NCI-H460 (cell line): ENCODE measurements around the gene WRAP53. TPM values are rescaled to one million over a fixed set of nuclear protein-coding genes. Genes with fewer than 3 reads are reported as not detected.

Experiments used
- DNase-seq: peaks from one replicate; pipeline ENCODE4 v3.0.0-alpha.2; 2016; ENCODE audit warnings: low read depth; ENCODE audit errors: extremely low read depth
- total RNA-seq: library from RNA; depleted of rRNA; stranded (reverse); fragments of >200 nt; shearing (Covaris generic); gene quantifications from 2 replicates; pipeline ENCODE4 v1.2.3, GENCODE V29; 2014

Gene WRAP53
- total RNA-seq, 1 experiment from 2014 or later, result 16.1 TPM

DNA sequence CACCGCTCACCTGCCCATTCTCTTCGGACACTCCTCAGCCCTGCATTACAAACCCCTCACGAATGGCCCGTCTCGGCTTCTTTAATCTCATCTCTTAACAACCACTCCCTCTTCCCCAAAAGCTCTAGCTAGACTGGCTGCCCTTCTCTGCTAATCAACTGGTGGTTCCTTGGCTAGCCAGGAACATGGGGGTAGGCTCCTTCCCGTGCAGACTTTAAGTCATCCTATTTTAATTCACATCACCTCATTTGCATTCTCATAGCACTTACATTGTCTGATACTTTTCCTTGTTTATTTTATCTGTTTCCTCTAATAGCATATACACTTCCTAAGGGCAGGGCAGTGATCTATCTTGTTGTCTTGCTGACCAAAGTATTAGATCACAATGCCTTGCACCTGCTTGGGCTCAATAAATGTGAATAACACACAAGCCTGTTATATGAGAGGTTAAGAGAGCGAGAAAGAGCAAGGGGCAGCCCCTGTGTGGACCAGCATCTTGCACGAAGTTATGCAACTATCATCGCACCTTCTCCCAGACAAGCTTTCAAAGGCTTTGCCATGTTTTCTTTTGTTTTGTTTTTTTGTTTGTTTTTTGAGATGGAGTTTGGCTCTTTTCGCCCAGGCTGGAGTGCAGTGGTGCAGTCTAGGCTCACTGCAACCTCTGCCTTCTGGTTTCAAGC, 10.7 kb upstream of the WRAP53 start:
- no peak for DNase-seq

DNA sequence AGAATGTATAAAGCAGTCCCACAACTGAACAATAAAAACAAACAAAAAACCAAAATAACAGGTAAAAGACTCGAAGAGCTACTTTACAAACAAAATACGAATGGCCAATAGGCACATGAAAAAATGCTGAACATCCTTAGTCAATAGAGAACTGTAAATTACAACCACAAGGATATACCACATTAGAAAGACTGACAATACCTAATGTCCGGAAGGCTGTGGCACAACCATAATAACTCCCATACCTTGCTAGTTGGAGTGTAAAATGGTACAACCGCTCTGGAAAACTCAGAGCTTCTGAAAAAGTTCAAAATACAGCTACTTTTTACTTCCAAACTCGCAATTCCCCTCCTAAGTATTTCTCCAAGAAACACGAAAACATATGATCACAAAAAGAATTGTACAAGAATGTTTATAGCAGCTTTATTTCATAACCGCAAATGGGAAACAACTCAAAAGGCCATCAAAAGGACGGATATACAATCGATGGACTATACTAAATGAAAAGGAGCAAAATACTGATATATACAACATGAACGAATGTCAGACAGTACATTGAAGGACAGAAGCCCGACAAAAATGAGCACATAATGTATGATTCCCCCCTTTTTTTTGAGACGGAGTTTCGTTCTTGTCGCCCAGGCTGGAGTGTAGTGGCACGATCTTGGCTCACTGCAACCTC, 3.3 kb upstream of the WRAP53 start:
- DNase-seq, result no peak

DNA sequence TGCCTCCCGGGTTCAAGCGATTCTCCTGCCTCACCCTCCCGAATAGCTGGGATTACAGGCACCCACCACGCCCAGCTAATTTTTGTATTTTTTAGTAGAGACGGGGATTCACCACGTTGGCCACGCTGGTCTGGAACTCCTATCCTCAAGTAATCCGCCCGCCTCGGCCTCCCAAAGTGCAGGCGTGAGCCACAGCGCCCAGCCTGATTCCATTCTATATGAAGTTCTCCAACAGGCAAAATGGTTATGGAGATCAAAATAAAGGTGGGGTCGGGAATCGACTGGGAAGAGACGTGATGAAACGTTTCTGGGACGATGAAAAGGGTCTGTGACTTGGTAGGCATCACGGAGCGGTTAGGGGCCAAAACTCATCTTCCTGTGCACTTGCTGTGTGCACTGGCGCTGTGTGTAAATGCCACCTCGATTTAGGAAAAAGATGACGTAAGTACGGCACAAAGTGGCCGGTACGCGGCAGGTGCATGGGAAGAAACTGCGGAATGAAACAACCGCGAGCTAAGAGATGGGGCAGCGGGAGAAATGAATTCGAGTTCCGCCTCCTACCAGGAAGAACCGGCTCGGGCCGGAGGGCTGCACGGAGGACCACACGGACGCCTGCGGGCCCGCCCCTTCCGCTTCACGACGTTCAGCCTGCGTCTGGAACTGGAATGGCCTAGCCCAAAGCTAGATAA, 2.6 kb upstream of the WRAP53 start:
- DNase-seq, result peak; percentile 87

DNA sequence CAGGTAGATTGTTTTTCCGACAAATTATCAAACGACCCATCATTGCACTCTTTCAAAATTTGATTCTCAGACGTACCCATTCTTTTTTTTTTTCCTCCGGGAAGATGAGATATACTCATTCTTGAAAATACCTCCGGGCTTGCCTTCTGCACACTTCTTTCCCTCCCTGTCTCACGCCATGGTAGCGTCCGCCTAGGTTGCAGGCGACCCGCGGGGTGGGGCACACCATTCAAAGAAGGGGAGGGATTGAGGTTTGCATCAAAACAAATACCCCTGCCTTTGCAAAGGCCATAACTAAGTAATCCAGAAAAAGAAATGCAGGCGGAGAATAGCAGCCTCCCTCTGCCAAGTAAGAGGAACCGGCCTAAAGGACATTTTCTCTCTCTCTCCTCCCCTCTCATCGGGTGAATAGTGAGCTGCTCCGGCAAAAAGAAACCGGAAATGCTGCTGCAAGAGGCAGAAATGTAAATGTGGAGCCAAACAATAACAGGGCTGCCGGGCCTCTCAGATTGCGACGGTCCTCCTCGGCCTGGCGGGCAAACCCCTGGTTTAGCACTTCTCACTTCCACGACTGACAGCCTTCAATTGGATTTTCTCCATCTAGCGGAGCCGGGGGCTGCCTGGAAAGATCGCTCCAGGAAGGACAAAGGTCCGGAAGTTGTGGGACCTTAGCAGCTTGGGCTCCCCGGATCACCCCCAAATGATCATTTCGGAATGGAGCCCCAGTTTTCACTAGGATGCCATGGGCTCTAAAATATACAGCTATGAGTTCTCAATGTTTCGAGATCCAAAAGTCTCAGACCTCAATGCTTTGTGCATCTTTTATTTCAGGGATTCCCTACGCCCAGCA, 1.8 kb upstream of the WRAP53 start:
- peak; percentile 83 for DNase-seq

DNA sequence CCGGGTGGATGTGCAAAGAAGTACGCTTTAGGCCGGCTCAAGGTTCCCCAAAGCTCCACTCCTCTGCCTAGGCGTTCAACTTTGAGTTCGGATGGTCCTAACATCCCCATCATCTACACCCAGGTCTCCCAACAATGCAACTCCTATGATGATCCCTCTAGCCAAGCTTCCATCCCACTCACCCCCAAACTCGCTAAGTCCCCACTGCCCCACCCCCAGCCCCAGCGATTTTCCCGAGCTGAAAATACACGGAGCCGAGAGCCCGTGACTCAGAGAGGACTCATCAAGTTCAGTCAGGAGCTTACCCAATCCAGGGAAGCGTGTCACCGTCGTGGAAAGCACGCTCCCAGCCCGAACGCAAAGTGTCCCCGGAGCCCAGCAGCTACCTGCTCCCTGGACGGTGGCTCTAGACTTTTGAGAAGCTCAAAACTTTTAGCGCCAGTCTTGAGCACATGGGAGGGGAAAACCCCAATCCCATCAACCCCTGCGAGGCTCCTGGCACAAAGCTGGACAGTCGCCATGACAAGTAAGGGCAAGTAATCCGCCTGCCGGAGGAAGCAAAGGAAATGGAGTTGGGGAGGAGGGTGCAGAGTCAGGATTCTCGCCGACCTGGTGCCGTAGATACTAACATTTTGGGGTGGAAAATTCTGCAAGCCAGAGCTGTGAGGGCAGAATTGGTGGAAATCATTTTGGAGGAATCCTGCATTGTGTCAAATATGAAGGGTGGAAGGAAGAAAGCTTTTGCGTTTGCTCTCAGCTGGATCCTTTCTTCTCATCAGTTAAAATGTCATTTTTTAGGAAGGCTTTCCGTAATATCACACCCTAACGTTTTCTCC, 987 bp upstream of the WRAP53 start, which contains the start of gene TP53:
TP53 (minus strand) TSS at position 419 of the 836 bp plus-strand sequence. CDS start 10,896 bp downstream, outside the sequence.
- DNase-seq, result peak; percentile 94

DNA sequence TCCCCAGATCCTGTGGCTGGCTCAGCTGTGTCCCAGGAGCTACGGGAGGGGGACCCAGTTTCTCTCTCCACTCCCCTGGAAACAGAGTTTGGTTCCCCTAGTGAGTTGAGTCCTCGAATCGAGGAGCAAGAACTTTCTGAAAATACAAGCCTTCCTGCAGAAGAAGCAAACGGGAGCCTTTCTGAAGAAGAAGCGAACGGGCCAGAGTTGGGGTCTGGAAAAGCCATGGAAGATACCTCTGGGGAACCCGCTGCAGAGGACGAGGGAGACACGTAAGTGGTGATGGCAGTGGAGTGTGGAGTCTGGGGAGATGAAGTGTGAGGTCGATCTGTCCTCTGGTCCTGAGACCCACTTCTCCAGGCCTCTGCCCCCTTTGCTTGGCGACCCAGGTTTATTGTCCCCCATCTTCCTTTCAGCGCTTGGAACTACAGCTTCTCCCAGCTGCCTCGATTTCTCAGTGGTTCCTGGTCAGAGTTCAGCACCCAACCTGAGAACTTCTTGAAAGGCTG, 585 bp downstream of the WRAP53 start:
- no peak for DNase-seq

DNA sequence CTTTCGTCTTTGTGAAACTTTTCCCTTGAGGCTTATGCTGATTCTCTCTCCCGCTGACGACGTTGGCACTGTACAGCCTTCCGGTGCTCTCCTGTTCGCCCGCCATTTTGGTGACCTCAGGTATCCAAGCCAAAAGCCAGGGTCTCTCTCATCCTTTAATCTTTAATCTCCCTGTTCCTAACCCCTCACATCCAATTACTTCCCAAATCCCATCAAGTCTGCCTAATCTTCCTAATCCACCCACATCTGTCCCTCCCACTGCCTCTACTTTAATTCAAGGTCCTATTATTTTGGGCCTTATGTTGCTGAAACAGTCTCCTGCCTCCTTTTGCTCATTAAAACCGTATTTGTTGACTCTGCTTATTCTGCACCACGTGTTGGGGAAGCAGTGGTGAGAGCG, 7.3 kb downstream of the WRAP53 start:
- no peak for DNase-seq

DNA sequence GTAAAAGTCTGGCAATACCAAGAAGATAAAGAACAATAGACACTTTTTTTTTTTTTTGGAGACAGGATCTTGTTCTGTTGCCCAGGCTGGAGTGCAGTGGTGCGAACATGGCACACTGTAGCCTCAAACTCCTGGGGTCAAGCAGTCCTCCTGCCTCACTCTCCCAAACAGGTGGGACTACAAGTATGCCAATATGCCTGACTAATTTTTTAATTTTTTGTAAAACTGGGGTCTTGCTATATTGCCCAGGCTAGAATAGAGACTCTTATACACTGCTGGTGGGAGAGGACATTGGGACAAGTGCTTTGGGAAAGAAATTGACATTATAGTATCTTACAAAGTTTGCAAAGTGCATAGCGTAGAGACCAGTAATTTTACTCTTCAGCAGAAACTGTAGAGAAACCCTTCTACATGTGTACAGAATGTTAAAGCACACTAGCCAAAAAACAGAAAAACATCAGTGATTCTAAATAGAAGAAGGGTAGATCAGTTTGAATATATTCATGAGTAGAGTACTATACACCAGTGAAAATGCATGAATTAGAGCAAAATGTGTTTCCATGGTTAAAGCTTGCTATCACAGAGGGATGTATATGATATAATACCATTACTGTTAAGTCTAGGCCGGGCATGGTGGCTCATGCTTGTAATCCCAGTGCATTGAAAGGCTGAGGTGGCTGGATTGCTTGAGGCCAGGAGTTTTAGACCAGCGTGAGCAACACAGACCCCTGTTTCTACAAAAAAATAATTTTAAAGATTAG, 9.7 kb downstream of the WRAP53 start:
- no peak for DNase-seq

DNA sequence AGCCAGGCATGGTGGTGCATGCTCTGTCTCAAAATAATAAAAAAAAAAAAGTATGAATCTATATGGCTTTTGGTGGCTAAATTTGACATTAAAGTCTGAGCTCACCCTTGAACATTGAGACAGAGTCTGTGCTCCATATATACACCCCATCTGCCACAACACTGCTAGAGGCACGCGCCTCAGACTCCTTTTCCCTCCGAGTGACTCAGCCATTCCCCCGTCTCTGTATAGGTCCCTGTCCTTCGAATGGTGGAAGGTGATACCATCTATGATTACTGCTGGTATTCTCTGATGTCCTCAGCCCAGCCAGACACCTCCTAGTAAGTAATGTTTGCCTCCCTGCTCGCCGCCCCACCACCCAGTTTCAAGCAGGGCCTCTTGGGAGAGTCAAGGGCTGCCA, 12.2 kb downstream of the WRAP53 start:
- DNase-seq, result no peak

DNA sequence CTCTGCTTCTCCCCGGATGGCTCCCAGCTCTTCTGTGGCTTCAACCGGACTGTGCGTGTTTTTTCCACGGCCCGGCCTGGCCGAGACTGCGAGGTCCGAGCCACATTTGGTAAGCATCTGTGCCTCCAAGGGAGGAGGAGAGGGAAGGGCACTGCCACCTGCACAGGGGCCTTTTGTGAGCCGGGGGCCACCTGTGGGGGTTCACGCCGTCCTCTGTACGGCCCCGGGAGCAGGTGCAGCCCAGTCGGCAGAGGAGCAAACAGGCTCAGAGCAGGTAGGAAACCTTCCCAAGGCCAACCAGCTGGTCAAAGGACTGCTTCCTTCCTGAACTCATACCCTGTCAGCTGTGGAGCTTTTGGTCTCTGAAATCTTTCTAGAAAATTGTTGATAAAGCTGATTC, 13.4 kb downstream of the WRAP53 start:
- no peak for DNase-seq

DNA sequence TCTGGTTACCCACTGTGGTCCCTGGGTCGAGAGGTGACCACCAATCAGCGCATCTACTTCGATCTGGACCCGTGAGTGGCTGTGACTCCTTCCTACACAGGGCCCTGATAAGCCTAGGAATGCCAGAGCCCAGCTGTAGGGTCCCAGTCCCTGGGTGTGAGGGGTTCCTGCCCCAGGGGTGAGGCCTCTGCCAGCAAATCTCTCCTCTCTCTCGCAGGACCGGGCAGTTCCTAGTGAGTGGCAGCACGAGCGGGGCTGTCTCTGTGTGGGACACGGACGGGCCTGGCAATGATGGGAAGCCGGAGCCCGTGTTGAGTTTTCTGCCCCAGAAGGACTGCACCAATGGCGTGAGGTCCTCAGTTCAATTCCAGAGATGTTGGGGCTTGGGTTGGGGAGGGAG, 14.5 kb downstream of the WRAP53 start:
- DNase-seq, result no peak

DNA sequence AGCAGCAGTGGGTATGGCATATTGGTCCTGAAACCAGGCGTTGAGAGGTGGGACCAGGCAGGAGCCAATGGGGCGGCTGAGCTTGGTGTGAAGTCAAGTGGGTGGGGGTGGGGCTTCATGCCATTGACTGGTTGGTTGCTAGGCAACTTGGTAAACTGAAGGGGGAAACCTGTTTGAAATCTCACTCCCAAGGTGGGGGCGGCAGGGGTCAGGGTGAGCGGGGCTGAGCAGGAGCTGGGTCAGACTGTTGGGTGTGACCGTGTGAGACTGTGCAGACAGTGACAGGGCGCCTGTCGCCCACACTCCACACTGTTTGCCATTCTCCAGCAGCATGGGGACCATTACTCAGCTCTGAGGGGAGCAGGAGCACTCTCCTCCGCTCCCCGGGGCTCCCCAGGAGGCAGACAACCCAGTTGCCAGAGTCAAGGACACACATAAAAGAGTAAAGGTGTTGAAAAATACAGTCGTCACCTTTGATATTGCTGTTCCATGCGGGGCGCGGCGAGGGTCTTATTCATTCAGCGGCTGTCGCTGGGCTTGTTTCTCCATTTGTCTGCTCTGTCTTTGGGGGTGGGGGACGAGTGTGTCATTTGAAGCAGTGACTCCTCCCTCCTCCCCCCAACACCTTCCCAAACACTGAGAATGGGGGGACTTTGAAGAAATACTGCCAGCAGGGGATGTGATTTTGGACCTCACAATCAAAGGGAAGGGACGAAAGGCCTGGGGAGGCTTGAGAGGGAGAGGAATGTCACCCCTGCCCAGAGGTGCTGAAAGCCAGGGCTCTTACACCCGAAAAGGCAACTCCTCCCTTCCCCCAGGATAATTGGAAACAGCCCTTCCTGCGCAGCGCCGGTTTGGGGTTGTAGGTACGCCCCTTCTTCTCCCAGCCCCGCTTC, 15.6 kb downstream of the WRAP53 start:
- no peak for DNase-seq

DNA sequence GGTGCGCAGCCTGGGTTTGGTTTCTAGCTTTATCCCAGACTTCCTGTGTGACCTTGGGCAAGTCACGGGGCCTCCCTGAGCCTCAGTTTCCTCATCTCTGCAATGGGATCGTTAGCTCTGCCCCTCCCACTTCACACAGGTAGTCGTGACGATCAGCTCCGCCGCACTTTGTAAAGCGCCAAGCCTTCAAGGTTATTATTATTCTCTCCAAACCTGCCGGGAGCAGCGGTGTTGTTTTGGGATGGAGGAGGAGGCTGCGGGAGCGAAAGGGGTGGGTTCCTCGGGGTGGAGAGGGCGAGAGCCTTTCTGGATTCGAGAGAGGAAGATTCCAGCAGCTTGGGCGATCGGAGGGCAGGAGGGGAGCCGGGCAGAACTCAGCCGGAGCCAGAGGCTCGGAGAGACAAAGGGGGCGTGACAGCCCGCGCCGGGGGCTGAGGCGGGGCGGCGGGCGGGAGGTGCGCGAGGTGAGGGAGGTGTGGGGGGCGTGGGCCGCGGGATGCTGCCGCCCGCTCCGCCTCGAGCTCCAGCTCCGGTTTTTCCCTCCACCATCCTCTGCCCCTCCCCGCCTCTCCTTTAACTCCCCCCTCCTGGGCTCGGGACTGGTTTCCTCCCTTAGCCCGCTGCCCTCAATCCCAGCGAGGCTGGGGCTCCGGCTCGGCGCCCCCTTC, 16.5 kb downstream of the WRAP53 start, which contains the start of gene EFNB3:
EFNB3 (plus strand) TSS at position 602 of the 668 bp plus-strand sequence. CDS start 397 bp downstream, outside the sequence.
- no peak for DNase-seq

DNA sequence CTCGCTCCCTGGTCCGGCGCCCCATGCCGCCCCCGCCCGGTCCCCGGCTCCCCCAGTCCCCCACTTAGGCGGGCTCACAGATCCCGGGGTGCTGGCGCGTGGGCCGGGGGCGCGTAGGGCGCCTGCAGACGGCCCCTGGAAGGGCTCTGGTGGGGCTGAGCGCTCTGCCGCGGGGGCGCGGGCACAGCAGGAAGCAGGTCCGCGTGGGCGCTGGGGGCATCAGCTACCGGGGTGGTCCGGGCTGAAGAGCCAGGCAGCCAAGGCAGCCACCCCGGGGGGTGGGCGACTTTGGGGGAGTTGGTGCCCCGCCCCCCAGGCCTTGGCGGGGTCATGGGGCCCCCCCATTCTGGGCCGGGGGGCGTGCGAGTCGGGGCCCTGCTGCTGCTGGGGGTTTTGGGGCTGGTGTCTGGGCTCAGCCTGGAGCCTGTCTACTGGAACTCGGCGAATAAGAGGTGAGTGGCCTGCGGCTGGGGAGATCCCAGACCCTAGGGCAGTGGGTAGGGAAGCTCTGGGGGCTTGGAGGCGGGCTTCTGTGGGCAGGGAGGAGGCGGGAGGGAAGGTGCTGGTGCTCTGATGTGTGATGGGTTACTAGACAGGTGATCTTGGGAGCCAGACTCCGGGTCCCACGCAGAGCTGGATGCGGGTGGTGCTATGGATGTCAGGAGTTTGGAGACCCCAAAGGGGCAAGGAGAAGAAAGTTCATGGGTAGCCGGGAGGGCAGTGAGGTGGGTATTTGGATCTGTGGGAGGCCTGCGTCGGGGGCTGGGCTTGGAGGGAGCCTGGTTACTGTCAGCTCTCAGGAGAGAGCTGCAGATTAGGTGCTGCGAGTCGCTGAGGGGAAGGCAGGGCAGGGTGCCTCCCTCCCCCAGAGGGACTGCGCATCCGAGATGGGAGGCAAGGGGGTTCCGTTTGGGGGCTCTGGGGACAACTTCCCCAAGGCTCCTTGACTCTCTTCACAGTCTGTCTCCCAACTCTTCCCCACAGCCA, 17.3 kb downstream of the WRAP53 start:
- no peak for DNase-seq

DNA sequence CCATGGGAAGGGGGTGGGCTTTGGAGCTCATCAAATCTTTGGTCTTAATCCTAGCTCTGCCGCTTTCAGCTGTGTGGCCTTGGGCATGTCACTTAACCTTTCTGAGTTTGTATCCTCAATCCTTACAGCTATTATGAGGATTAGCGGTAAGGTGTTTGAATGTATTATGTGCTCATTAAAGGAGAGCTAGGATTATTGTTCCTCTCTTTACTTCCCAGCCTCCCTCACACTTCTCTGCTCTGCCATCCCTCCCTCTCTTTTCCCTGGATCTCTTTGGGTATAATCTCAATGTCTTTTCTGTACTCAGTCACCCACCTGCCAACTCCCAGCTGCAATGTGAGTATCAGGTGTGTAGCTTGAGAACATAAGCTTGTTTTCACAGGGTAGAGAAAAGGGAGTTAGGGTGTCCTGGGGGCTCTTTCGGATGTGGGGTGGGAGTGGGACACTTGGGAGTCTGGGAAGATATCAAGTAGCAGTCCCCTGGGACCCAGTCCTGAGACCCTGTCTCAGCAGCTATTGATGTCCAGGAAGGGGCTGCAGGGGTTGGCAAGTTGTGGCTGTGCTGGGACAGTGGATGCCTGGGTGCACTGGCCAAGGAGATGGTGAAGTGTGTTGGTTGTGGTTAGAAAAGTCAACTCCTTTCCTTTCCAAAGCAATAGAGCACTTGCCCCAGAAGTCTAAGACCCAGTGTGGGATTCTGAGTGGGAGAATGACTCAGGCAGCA, 18.5 kb downstream of the WRAP53 start:
- no peak for DNase-seq
